Thoracic aorta (tissue), 2 donors: ENCODE data around the gene DRAM2. TPM values are rescaled to one million over a fixed set of nuclear protein-coding genes. Genes with fewer than 3 reads are reported as not detected.

Source experiments
- ATAC-seq: fragments of 150-250 bp; one replicate; pipeline ENCODE4 v1.8.0; 2017; ENCODE audit warnings: low read depth; ENCODE audit not compliant: insufficient number of reproducible peaks, low FRiP score
- DNase-seq: peaks from one replicate; pipeline ENCODE4 v3.0.0-alpha.2; 2020; ENCODE audit warnings: low spot score
- H3K27ac ChIP-seq, 2 donors: fragments of 200-600 bp; sonication (generic); 1 replicate in 1 of 2; 2 replicates in 1 of 2; pipeline ENCODE4 v1.5.1; 2016; ENCODE audit warnings: mild to moderate bottlenecking in 2 of 2, moderate library complexity in 2 of 2
- H3K27me3 ChIP-seq: fragments of 200-600 bp; sonication (generic); replicated peaks from 2 replicates; pipeline ENCODE4 v1.6.0; 2016; ENCODE audit warnings: mild to moderate bottlenecking; ENCODE audit not compliant: insufficient read depth
- H3K36me3 ChIP-seq: fragments of 200-600 bp; sonication (generic); one replicate; pipeline ENCODE4 v1.5.1; 2016
- H3K4me1 ChIP-seq, 2 donors: fragments of 200-600 bp; sonication (generic); 1 replicate in 1 of 2; 2 replicates in 1 of 2; pipeline versions ENCODE4 v1.5.1 to v1.6.0; 2016; ENCODE audit warnings: low read depth in 2 of 2, mild to moderate bottlenecking in 1 of 2; ENCODE audit not compliant: control insufficient read depth in 1 of 2
- H3K4me3 ChIP-seq: fragments of 200-600 bp; sonication (generic); 2 replicates; pipeline ENCODE4 v1.5.1; 2016; ENCODE audit warnings: mild to moderate bottlenecking
- H3K9me3 ChIP-seq: fragments of 200-600 bp; sonication (generic); 2 replicates; pipeline ENCODE4 v1.5.1; 2016
- total RNA-seq, 2 donors: library from RNA; depleted of rRNA; stranded (reverse); fragments of >200 nt; gene quantifications; one replicate each; pipeline versions ENCODE4 v1.1.0 to v1.2.3, GENCODE V29; 2016
- TF ChIP-seq, protein P1 (sequence below): fragments of 200-600 bp; sonication (generic); IDR thresholded peaks from one replicate; pipeline ENCODE4 v1.5.1; 2019; ENCODE audit warnings: antibody characterized with exemption

DRAM2 gene
- total RNA-seq, 2 donors from 2014 or later: 27.7 to 50.8 TPM

DNA sequence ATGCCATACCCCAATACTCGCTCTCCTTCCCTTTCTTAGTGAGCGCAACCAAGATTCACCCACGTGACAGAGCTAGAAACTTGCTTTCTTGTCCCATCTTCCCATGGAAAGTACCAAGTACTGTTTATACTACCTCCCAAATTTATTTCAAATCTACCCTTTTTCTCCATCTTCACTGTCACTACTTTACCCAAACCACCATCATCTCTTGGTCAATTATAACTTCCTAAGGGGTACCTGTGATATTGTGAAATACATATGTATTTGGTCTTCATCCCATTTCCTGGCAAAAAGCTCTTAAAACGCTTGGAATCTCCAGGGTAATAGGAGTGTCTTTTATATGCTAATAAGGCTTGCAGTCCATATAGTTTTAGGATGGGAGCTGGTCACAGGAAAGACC, 8.2 kb downstream of the DRAM2 start:
- Histone ChIP-seq H3K36me3 (peaks cover 3% of the 10 kb centered on the region), H3K27ac (no peak overlapping the region), H3K4me3 (no peak overlapping the region), H3K27me3 (no peaks in the 10 kb centered on the region), H3K4me1 (peaks cover 0 to 4% of the 10 kb centered on the region in 2 donors), H3K9me3 (no peaks in the 10 kb centered on the region)
- ATAC-seq (no peak), DNase-seq (no peak)
- TF ChIP-seq, protein P1, sequence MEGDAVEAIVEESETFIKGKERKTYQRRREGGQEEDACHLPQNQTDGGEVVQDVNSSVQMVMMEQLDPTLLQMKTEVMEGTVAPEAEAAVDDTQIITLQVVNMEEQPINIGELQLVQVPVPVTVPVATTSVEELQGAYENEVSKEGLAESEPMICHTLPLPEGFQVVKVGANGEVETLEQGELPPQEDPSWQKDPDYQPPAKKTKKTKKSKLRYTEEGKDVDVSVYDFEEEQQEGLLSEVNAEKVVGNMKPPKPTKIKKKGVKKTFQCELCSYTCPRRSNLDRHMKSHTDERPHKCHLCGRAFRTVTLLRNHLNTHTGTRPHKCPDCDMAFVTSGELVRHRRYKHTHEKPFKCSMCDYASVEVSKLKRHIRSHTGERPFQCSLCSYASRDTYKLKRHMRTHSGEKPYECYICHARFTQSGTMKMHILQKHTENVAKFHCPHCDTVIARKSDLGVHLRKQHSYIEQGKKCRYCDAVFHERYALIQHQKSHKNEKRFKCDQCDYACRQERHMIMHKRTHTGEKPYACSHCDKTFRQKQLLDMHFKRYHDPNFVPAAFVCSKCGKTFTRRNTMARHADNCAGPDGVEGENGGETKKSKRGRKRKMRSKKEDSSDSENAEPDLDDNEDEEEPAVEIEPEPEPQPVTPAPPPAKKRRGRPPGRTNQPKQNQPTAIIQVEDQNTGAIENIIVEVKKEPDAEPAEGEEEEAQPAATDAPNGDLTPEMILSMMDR: no peak

DNA sequence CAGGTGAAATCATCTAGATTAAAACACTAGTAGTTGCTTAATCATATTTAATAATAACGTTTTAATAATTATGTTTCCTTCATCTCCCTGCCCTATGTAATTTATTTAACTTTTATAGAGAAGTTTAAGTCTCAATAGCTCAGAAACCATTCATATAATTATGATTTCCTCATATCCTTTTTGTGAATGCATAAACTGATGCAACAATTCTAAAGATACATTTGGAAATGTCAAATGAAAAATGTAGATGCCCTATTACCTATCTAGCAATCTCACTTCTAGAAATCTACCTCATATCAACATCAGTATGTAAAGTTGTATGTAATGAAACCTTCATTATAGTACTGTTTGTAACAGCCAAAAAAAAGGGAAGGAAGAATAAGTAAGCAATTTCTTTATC, 10.5 kb downstream of the DRAM2 start:
- TF ChIP-seq, protein P1: no peak
- Histone ChIP-seq H3K27ac (no peak overlapping the region), H3K36me3 (no peaks in the 10 kb centered on the region), H3K27me3 (no peaks in the 10 kb centered on the region), H3K4me1 (peaks cover 0 to 4% of the 10 kb centered on the region in 2 donors), H3K4me3 (no peak overlapping the region), H3K9me3 (no peaks in the 10 kb centered on the region)
- ATAC-seq (no peak), DNase-seq (no peak)

DNA sequence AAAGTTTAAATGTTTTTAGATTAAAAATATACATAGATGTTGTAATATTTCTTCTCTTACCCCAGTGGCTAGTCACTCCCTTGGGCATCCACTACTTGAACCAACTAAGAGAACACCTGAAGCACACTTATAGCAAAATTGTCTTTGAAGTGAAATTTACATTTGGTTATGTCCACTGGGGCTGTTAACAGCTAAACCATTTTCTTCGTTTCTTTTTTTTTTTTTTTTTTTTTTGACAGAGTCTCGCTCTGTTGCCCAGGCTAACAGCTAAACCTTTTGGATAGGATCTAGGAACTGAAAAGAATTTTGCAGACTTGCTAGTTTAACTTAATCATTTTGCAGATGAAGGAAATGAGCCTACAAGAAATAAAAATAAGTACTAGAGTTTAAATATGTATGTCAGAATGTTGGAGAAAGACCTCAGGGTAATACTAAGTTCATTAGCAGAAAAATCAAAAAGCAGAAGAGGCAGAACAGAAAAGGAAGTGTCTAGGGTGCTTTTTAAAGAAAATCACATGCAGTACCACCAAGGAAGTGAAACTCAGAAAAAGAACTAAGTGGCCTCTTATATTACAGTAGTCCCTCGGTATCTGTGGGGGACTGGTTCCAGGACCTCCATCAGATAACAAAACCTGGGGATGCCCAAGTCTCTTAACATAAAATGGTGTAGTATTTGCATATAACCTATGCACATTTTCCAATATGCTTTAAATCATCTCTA, 11.8 kb downstream of the DRAM2 start:
- DNase-seq (no peak), ATAC-seq (no peak)
- Histone ChIP-seq H3K4me3 (no peak overlapping the region), H3K4me1 (no peaks in the 10 kb centered on the region), H3K36me3 (no peaks in the 10 kb centered on the region), H3K9me3 (no peaks in the 10 kb centered on the region), H3K27ac (no peak overlapping the region), H3K27me3 (no peaks in the 10 kb centered on the region)
- TF ChIP-seq, protein P1: no peak

DNA sequence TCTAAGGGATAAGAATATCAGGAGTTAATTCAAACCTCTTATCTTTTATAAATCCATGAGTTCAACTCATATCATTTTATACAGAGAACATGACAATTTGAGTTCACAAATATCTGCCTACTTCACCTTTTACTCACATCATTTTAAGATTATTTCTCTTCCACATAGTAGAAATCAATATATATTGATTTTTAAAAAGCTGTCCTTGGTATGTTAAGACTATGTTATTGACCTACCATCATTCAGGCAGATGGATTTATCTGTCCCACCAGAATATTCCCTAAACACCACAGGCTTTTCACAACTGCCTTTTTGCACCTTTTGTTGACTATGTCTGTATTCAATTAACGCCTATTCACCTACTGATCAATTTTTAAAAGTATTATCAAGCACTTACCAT, 13.5 kb downstream of the DRAM2 start:
- Histone ChIP-seq H3K27me3 (no peaks in the 10 kb centered on the region), H3K27ac (no peak overlapping the region), H3K4me1 (no peaks in the 10 kb centered on the region), H3K9me3 (no peaks in the 10 kb centered on the region), H3K4me3 (no peak overlapping the region), H3K36me3 (no peaks in the 10 kb centered on the region)
- TF ChIP-seq, protein P1: no peak
- ATAC-seq (no peak), DNase-seq (no peak)

DNA sequence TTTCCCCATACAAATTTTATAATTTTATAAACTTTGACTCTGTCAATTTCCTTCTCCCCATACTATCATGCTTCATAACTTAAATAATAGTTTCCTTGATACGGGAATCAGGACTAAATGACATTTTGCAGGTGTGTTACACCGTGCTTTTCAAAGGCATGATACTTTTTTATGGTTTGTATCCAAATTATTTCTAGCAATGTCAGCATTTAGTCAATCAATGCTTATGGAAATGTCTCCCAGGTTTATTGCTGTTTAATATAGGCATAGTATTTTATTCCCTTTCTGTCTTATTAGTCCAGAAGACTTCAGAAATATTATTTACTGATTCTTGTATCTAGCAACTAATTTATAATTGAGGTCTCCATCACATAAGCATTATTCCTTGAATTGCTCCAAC, 23.4 kb downstream of the DRAM2 start:
- DNase-seq (no peak), ATAC-seq (no peak)
- no peaks in the 10 kb centered on the region for H3K9me3 ChIP-seq
- TF ChIP-seq, protein P1: no peak
- H3K27me3 ChIP-seq: no peaks in the 10 kb centered on the region
- no peak overlapping the region for H3K27ac ChIP-seq
- no peaks in the 10 kb centered on the region for H3K4me1 ChIP-seq
- no peak overlapping the region for H3K4me3 ChIP-seq
- H3K36me3 ChIP-seq: peaks cover 19% of the 10 kb centered on the region
